Measurements from ENCODE around the gene CYBA. TPM values are rescaled to one million over a fixed set of nuclear protein-coding genes. Genes with fewer than 3 reads are reported as not detected.

The CYBA gene
- total and polyA plus RNA-seq, 2 of the 4 experiments (the other 2 are of a cell fraction): 65.6 to 169 TPM

DNA sequence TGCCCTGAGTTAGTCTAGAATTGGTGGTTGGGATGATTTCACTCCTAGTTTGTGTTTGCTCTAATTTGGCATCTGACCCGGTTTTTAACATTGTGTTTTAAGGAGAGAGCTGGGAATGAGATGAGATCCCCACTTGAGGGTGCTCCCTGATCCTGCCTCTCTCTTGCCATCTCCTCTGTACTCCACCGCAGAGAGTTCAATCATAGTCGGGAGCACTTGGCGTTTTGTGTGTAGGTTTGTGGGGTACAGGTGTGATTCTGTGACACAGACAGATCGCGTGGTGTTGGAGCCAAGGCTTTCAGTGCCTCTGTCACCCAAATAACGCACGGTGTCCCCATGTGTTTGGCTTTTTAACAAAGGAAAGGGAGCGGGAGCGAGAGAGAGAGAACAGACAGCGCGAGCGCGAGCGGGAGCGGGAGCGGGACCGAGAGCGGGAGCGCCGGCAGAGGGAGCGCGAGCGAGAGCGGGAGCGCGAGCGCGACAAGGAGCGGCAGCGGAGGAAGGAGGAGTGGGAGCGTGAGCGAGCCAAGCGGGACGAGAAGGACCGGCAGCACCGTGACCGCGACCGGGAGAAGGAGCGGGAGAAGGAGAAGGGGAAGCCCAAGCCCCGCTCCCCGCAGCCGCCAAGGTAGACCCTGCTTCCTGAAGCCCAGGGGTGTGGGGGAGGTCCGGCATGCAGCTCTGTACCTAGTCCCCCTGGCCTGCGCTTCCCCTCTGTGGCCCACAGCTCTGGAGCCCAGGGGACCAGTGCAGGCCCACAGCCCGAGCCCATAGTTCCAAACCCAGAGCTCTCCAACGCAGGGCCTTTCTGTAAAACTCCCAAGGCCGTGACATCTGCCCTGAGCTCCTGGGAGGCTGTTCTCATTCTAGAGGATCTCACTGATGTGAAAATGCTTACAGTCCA lies 39.7 kb downstream of the CYBA start (continued):
- no peak for TF ChIP-seq BHLHE40 (IDR thresholded peaks at IDR 0.05; ENCODE audit: low read depth, low read length)

DNA sequence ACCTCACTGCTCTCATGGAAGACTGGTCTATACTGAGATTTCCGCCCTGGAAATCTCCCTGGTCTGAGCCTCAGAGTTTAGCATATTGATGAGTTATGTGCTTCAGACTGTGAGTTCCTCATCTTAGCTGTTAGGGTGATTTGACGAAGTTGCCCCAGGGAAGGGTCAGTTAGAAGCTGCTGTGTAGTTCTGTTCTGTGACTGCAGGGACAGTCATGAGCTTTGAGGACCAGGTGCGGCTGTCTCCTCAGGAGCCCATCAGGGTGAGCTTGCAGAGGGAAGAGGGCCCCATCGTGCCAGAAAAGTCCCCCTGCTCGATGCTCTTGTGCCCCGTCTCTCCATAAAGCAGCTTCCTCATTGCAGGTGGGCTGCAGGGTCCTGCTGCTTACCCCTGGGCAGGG lies 40.8 kb downstream of the CYBA start:
- no peak for TF ChIP-seq MXI1 (IDR thresholded peaks at IDR 0.05; ENCODE audit: borderline replicate concordance, low read depth, low read length)
- TF ChIP-seq RCOR1 (IDR thresholded peaks at IDR 0.05; ENCODE audit: insufficient replicate concordance, low read length): no peak
- no peak for TF ChIP-seq MAFK (IDR thresholded peaks at IDR 0.05; ENCODE audit: low read depth, low read length)
- TF ChIP-seq POLR2A (IDR thresholded peaks at IDR 0.05; ENCODE audit: low read depth, low read length): no peak
- TF ChIP-seq, protein P1, sequence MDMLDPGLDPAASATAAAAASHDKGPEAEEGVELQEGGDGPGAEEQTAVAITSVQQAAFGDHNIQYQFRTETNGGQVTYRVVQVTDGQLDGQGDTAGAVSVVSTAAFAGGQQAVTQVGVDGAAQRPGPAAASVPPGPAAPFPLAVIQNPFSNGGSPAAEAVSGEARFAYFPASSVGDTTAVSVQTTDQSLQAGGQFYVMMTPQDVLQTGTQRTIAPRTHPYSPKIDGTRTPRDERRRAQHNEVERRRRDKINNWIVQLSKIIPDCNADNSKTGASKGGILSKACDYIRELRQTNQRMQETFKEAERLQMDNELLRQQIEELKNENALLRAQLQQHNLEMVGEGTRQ (IDR thresholded peaks at IDR 0.05; ENCODE audit: low read depth, low read length): no peak
- TF ChIP-seq SMC3 (IDR thresholded peaks at IDR 0.05; ENCODE audit: low read depth, low read length): no peak
- TF ChIP-seq BHLHE40 (IDR thresholded peaks at IDR 0.05; ENCODE audit: low read depth, low read length): no peak
- TF ChIP-seq CEBPB (IDR thresholded peaks at IDR 0.05; ENCODE audit: low read depth, low read length): no peak
- TF ChIP-seq, protein P2, sequence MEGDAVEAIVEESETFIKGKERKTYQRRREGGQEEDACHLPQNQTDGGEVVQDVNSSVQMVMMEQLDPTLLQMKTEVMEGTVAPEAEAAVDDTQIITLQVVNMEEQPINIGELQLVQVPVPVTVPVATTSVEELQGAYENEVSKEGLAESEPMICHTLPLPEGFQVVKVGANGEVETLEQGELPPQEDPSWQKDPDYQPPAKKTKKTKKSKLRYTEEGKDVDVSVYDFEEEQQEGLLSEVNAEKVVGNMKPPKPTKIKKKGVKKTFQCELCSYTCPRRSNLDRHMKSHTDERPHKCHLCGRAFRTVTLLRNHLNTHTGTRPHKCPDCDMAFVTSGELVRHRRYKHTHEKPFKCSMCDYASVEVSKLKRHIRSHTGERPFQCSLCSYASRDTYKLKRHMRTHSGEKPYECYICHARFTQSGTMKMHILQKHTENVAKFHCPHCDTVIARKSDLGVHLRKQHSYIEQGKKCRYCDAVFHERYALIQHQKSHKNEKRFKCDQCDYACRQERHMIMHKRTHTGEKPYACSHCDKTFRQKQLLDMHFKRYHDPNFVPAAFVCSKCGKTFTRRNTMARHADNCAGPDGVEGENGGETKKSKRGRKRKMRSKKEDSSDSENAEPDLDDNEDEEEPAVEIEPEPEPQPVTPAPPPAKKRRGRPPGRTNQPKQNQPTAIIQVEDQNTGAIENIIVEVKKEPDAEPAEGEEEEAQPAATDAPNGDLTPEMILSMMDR (conservative IDR thresholded peaks at IDR 0.05; ENCODE audit: low read depth, low read length): 0 out of 2 replicates have a peak, but pooled peaks have one; percentile 10
- TF ChIP-seq CHD1 (IDR thresholded peaks at IDR 0.05; ENCODE audit: low read depth, low read length): no peak
- peak; percentile 27; the same call in 1 of the 2 replicates for TF ChIP-seq RAD21 (IDR thresholded peaks at IDR 0.05; ENCODE audit: low read length)
- no peak overlapping the region for H3K4ac ChIP-seq (ENCODE audit: low read depth, low read length)
- dilution Hi-C loops (cut with HindIII; ENCODE audit: low sequenced_read_pairs, unreplicated experiment): no loop called here
- no peak overlapping the region for H2AFZ ChIP-seq (replicated peaks; ENCODE audit: low read length, poor library complexity)
- intact Hi-C loops (cut with micrococcal nuclease): no loop called here
- H2BK120ac ChIP-seq (ENCODE audit: low read depth, low read length): no peak overlapping the region
- BruUV-seq (replicated peaks): no TSS peak
- H3K9ac ChIP-seq (ENCODE audit: low read depth, low read length): no peak overlapping the region
- ChIA-PET POLR2A (ENCODE audit: unreplicated experiment) (no interaction called here), CTCF (no interaction called here)
- H3K9me3 ChIP-seq (ENCODE audit: control insufficient read depth, insufficient read depth, low read length): no peaks in the 10 kb centered on the region
- in situ Hi-C loops (cut with MboI; ENCODE audit: low sequenced_read_pairs): no loop called here
- H3K27ac ChIP-seq (ENCODE audit: insufficient read depth, low read length): no peak overlapping the region
- H2BK15ac ChIP-seq (ENCODE audit: low read depth, low read length): no peak overlapping the region
- H4K5ac ChIP-seq (ENCODE audit: low read depth, low read length): no peak overlapping the region
- 93% methylated on average over 2 of the region's 6 CpGs; no CpG with 5 or more reads in 1 of the 2 experiments for whole genome bisulfite sequencing, 2 experiments (ENCODE audit: extremely low coverage in 2 of 2, insufficient read length in 1 of 2)
- H3K18ac ChIP-seq (ENCODE audit: low read depth, low read length): no peak overlapping the region
- H3K23ac ChIP-seq (ENCODE audit: low read depth, low read length): no peak overlapping the region
- no peak overlapping the region for H3K4me2 ChIP-seq (ENCODE audit: low read depth, low read length)
- H4K20me1 ChIP-seq (ENCODE audit: insufficient read depth, low read length): peaks cover 50% of the 10 kb centered on the region
- H4K91ac ChIP-seq (ENCODE audit: insufficient read depth, low read depth, low read length): no peak overlapping the region
- H4K8ac ChIP-seq (ENCODE audit: low read depth in 2 of 2, low read length in 2 of 2): no peak overlapping the region
- peaks cover 9% of the 10 kb centered on the region for H3K4me1 ChIP-seq (ENCODE audit: control insufficient read depth, insufficient read depth, low read length)
- ATAC-seq (ENCODE audit: low read depth) (no peak), DNase-seq (no peak)
- no peaks in the 10 kb centered on the region for H3K27me3 ChIP-seq (ENCODE audit: control insufficient read depth, insufficient read depth, low read length)
- peaks cover 7% of the 10 kb centered on the region; the same call in 1 of the 2 replicates for H3K9me1 ChIP-seq (ENCODE audit: insufficient read depth, low read length)
- H3K4me3 ChIP-seq (ENCODE audit: insufficient read depth, low read depth, low read length): no peak overlapping the region
- H3K36me3 ChIP-seq (ENCODE audit: control insufficient read depth, insufficient read depth, low read length): peaks cover 47% of the 10 kb centered on the region
- no peak overlapping the region for H2BK20ac ChIP-seq (ENCODE audit: low read depth, low read length)
- peaks cover 11 to 48% of the 10 kb centered on the region in 2 experiments; a peak in 3 of 4 replicates for H3K79me1 ChIP-seq (ENCODE audit: low read depth in 1 of 2, low read length in 2 of 2)
- H2AK9ac ChIP-seq (replicated peaks; ENCODE audit: low read depth, low read length, poor library complexity): no peak overlapping the region
- H3K14ac ChIP-seq (replicated peaks; ENCODE audit: low read depth, low read length): no peak overlapping the region
- no peak overlapping the region for H2BK5ac ChIP-seq (ENCODE audit: low read depth, low read length, poor library complexity, severe bottlenecking)
- H2AK5ac ChIP-seq (ENCODE audit: low read depth, low read length): no peak overlapping the region
- H3K56ac ChIP-seq (ENCODE audit: extremely low read depth, insufficient read depth, low read length): no peak overlapping the region

Measured in IMR-90 (cell line).